Astrocyte (in vitro differentiated cells and primary cell): Measurements from ENCODE around the gene XRCC5.

Source experiments
- CTCF ChIP-seq: IDR thresholded peaks from 2 replicates; pipeline ENCODE4 v1.5.1; 2011; ENCODE audit warnings: low read depth, mild to moderate bottlenecking, inconsistent platforms, low read length, moderate library complexity; ENCODE audit not compliant: insufficient read depth
- EZH2 ChIP-seq: IDR thresholded peaks from 2 replicates; pipeline ENCODE4 v1.6.1; 2012; ENCODE audit warnings: mild to moderate bottlenecking, low read length, inconsistent platforms; ENCODE audit not compliant: insufficient read depth

GRCh38 chr2:216109962-216110614 lies 940 bp downstream of the XRCC5 start:
- TF ChIP-seq EZH2 (no peak), CTCF (peak; percentile 46)
